Uterus (tissue), 4 donors: ENCODE results near the gene LRRC52. TPM values are rescaled to one million over a fixed set of nuclear protein-coding genes. Genes with fewer than 3 reads are reported as not detected.

Experiments
- DNase-seq, 2 donors: peaks; one replicate each; pipeline ENCODE4 v3.0.0-alpha.2; 2019 to 2020
- H3K27ac ChIP-seq, 2 donors: fragments of 200-600 bp; sonication (generic); 1 replicate in 1 of 2; 2 replicates in 1 of 2; pipeline ENCODE4 v1.5.1; 2016 to 2018
- H3K27me3 ChIP-seq, 2 donors: fragments of 200-600 bp; sonication (generic); one replicate each; pipeline ENCODE4 v1.5.1; 2018 to 2019; ENCODE audit warnings: control low read depth in 1 of 2
- H3K36me3 ChIP-seq, 2 donors: fragments of 200-600 bp; sonication (generic); one replicate each; pipeline ENCODE4 v1.5.1; 2019; ENCODE audit warnings: control low read depth in 1 of 2
- H3K4me1 ChIP-seq, 2 donors: fragments of 200-600 bp; sonication (generic); one replicate each; pipeline ENCODE4 v1.5.1; 2018 to 2019; ENCODE audit warnings: control low read depth in 1 of 2
- H3K4me3 ChIP-seq, 2 donors: fragments of 200-600 bp; sonication (generic); 1 replicate in 1 of 2; 2 replicates in 1 of 2; pipeline ENCODE4 v1.5.1; 2018 to 2019; ENCODE audit warnings: mild to moderate bottlenecking in 1 of 2
- H3K9me3 ChIP-seq, 2 donors: fragments of 200-600 bp; sonication (generic); one replicate each; pipeline ENCODE4 v1.5.1; 2019; ENCODE audit warnings: control low read depth in 1 of 2
- POLR2A ChIP-seq, 2 donors: fragments of 450-650 bp; IDR thresholded peaks; one replicate each; pipeline ENCODE4 v1.6.1; 2016; ENCODE audit warnings: antibody characterized with exemption in 2 of 2, mild to moderate bottlenecking in 1 of 2, moderate library complexity in 1 of 2
- intact Hi-C: fragments of 100-400 bp; cut with DNase I; formaldehyde crosslinking; loops from one replicate; pipeline ENCODE4 v1.15.1; 2023; ENCODE audit warnings: low total_unique reads
- total RNA-seq, 4 donors: library from RNA; depleted of rRNA in 3 of 4; stranded (reverse); fragments of >200 nt in 3 of 4; gene quantifications; one replicate each; pipeline versions ENCODE4 v1.1.0 to v1.2.4, GENCODE V29; 2014 to 2023
- TF ChIP-seq, protein P1 (sequence below), 4 experiments: fragments of 200-600 bp in 2 of 4; fragments of 450-650 bp in 2 of 4; sonication (generic) in 2 of 4; IDR thresholded peaks; one replicate each; pipeline ENCODE4 v1.5.1; 2016 to 2019; ENCODE audit warnings: antibody characterized with exemption in 4 of 4, mild to moderate bottlenecking in 2 of 4, moderate library complexity in 1 of 4
- donor health status: DM: yes; HTN: yes; CAD: no.

The LRRC52 gene, protein sequence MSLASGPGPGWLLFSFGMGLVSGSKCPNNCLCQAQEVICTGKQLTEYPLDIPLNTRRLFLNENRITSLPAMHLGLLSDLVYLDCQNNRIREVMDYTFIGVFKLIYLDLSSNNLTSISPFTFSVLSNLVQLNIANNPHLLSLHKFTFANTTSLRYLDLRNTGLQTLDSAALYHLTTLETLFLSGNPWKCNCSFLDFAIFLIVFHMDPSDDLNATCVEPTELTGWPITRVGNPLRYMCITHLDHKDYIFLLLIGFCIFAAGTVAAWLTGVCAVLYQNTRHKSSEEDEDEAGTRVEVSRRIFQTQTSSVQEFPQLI
- total RNA-seq: not detected

DNA sequence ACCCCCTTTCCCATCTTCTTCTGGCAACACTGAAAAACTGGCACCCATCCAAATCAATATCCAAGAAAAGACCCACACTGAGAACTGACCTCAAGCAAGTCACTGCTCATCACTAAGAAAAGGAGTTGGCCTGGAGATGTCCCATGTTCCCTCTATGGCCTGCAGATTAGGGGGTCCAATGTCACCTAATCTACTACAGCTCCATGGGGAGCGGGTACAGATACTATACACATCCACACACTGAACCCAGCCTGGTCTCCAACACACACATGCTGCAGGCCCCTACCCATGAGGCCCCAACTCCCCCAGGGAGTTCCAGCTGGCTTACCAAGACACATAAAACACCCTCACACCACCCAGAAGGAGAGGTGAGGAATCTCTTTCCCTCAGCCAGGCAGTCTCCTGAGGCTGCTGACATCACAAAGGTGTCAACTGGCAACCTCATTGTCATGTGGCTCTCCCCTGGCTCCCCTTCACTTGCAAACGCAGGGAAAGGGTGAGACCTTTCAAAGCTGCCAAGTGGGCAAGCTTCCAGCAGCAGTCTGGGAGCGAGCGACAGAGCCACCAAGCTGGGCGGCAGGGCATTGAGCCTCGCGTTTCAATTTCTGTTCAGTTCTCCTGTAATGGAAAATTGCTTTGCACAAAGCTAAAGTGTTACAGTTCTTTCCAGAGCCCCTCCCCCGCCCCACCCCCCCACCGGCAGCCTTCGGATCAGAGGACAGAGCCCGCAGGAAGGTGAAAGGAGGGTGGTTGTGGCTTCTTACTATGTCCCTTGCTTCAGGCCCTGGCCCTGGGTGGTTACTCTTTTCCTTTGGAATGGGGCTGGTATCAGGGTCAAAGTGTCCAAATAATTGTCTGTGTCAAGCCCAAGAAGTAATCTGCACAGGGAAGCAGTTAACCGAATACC is at the start of gene LRRC52:
LRRC52 (plus strand) TSS at position 469 of the 907 bp plus-strand sequence; CDS start at position 766, 297 bp downstream.
- TF ChIP-seq, protein P1, sequence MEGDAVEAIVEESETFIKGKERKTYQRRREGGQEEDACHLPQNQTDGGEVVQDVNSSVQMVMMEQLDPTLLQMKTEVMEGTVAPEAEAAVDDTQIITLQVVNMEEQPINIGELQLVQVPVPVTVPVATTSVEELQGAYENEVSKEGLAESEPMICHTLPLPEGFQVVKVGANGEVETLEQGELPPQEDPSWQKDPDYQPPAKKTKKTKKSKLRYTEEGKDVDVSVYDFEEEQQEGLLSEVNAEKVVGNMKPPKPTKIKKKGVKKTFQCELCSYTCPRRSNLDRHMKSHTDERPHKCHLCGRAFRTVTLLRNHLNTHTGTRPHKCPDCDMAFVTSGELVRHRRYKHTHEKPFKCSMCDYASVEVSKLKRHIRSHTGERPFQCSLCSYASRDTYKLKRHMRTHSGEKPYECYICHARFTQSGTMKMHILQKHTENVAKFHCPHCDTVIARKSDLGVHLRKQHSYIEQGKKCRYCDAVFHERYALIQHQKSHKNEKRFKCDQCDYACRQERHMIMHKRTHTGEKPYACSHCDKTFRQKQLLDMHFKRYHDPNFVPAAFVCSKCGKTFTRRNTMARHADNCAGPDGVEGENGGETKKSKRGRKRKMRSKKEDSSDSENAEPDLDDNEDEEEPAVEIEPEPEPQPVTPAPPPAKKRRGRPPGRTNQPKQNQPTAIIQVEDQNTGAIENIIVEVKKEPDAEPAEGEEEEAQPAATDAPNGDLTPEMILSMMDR (IDR thresholded peaks at IDR 0.05): no peak
- TF ChIP-seq POLR2A (IDR thresholded peaks at IDR 0.05): no peak
- intact Hi-C loops: no loop called here
- H3K27me3 ChIP-seq: no peaks in the 10 kb centered on the region
- H3K27ac ChIP-seq: no peak within 1 kb of the TSS
- peak in 1 of 2 donors; percentile 14 for DNase-seq
- no peaks in the 10 kb centered on the region for H3K9me3 ChIP-seq
- H3K4me3 ChIP-seq: no peak within 1 kb of the TSS
- no peaks in the 10 kb centered on the region for H3K4me1 ChIP-seq
- H3K36me3 ChIP-seq: no peaks in the 10 kb centered on the region

DNA sequence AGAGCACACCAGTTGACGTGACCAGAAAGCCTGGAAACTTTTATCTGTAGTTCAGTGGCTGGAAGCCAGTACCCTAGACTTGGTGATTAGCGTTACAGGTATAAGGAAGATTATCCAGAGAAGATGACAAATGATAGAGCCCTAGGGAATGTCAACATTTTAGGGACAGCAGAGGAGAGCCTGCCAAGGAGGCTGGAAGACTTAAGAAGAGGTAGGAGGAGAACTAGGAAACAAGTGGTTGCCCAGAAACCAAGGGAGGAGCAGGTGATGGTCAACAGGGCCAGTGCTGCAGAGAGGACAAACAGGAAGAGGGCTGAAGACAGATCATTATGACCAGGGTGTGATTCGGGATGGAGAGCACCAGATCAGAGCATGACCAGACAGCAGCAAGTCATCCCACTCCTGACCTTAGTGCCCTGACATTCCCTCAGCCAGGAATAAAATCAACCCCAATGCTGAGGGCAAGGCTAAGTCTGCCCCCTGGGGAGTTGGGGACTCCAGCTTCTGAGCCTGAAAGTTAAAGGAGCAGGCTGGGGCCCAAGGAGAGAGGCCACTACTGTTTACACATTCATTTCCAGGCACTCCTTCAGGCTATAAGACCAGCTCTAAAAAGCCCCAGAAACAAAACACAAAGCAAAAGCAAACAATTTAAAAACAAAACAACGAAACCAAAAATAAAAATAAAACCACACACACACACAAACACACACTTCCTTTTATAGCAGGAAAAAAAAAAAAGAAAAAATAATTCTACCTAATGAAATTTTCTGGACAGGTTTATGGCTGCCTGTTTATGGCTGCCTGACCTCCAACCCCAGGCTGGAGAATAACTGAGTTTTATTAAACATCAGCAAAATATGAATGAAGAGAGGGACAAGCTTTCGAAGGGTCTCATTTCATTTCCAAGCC is 48.6 kb upstream of the LRRC52 start:
- Histone ChIP-seq H3K27me3 (no peaks in the 10 kb centered on the region), H3K4me1 (no peaks in the 10 kb centered on the region), H3K9me3 (no peaks in the 10 kb centered on the region), H3K4me3 (no peak overlapping the region), H3K36me3 (no peaks in the 10 kb centered on the region), H3K27ac (peak overlapping the region in 1 of 2 donors; percentile 39)
- no peak for DNase-seq
- no peak for TF ChIP-seq POLR2A (IDR thresholded peaks at IDR 0.05)
- intact Hi-C loops: no loop called here

DNA sequence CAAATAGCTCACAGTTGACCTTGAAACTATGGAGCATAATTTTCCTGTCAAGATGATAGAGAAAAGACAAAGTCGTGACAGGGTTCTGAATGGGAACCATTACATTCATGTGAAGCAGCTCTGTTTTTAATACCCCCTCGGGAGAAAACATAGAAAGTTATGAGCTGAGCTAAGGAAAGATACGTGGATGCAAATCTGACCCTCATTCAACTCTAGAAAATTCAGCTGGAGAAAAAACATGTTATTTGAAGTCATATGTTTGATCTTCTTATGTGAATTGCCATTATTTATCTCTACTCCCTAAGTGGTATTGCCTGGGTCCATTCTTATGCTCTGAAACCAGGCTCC is 48.0 kb upstream of the LRRC52 start:
- H3K27me3 ChIP-seq: no peaks in the 10 kb centered on the region

DNA sequence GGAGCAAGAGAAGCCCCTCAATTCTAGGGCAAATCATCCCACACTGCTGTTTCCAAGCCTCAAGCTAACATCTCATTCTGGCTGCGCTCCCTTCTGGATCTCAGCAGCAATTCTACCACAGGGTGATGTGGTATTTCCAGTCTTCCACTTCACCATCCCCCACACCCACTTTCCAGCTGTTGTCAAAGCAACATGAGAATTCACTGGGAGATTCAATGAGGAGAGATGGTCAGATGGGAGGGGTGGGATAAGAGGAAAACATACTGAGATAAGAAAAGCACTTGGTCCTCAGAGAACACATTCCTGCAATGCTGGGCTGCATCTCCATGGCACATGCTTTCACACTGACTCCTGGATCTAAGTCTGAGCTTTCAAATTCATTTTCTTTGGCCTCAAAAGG is 47.3 kb upstream of the LRRC52 start:
- no peaks in the 10 kb centered on the region for H3K36me3 ChIP-seq
- TF ChIP-seq POLR2A (IDR thresholded peaks at IDR 0.05): no peak
- TF ChIP-seq, protein P1 (IDR thresholded peaks at IDR 0.05): no peak
- intact Hi-C loops: no loop called here
- H3K27me3 ChIP-seq: no peaks in the 10 kb centered on the region
- H3K9me3 ChIP-seq: no peaks in the 10 kb centered on the region
- H3K4me3 ChIP-seq: no peak overlapping the region
- no peak for DNase-seq
- no peak overlapping the region for H3K27ac ChIP-seq
- H3K4me1 ChIP-seq: no peaks in the 10 kb centered on the region

More for the DNA sequence above, 48.0 kb upstream of the LRRC52 start:
- peak overlapping the region in 1 of 2 donors; percentile 39 for H3K27ac ChIP-seq
- H3K4me3 ChIP-seq: no peak overlapping the region
- no peak for DNase-seq
- intact Hi-C loops: no loop called here
- H3K9me3 ChIP-seq: no peaks in the 10 kb centered on the region
- H3K36me3 ChIP-seq: no peaks in the 10 kb centered on the region
- TF ChIP-seq POLR2A (IDR thresholded peaks at IDR 0.05): no peak
- TF ChIP-seq, protein P1 (IDR thresholded peaks at IDR 0.05): no peak
- no peaks in the 10 kb centered on the region for H3K4me1 ChIP-seq
